Mesothelial cell of epicardium (in vitro differentiated cells): ENCODE results near the gene CRYAB. TPM values are rescaled to one million over a fixed set of nuclear protein-coding genes. Genes with fewer than 3 reads are reported as not detected.

ENCODE experiments used
- DNase-seq, 2 experiments: peaks; one replicate each; pipeline ENCODE4 v3.0.0; 2021; ENCODE audit warnings: low spot score in 2 of 2; ENCODE audit not compliant: unreplicated experiment in 2 of 2
- H3K27ac Mint-ChIP-seq: 2 replicates; pipeline ENCODE4 v1.8.0; 2021; ENCODE audit warnings: mixed read lengths
- H3K27me3 Mint-ChIP-seq: 2 replicates; pipeline ENCODE4 v1.8.0; 2021; ENCODE audit warnings: low read depth, mixed read lengths
- H3K36me3 Mint-ChIP-seq: 2 replicates; pipeline ENCODE4 v1.8.0; 2021; ENCODE audit warnings: mixed read lengths
- H3K4me1 Mint-ChIP-seq: 2 replicates; pipeline ENCODE4 v1.8.0; 2021; ENCODE audit warnings: mixed read lengths
- H3K4me3 Mint-ChIP-seq: 2 replicates; pipeline ENCODE4 v1.8.0; 2021; ENCODE audit warnings: mild to moderate bottlenecking, moderate library complexity, mixed read lengths
- H3K9me3 Mint-ChIP-seq: 2 replicates; pipeline ENCODE4 v1.8.0; 2021; ENCODE audit warnings: mixed read lengths
- total RNA-seq: library from RNA; stranded (reverse); gene quantifications from 3 replicates; pipeline ENCODE4 v1.2.1, GENCODE V29; 2021
- TF ChIP-seq, protein P1 (sequence below): fragments of 200-600 bp; sonication (generic); IDR thresholded peaks from one replicate; pipeline ENCODE4 v1.5.0; 2021; ENCODE audit warnings: antibody characterized with exemption; ENCODE audit not compliant: unreplicated experiment

The CRYAB gene
- total RNA-seq, 1 donor from 2014 or later = 0.74 TPM

DNA sequence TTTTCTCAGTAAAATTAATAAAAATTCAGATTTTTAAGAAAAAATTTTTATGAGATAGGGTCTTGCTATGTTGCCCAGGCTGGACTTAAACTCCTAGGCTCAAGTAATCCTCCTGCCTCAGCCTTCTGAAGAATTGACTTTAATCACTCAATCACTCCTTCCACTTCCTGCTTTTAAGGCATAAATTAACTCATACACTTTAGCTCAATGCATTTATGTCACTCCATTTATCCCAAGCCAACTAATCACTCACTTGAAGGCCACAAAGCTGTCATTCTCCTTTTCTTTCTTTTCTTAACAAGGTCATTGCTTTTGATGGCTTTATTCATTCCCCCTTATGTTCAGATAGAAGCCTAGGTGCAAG is 41.1 kb downstream of the CRYAB start:
- no peak for DNase-seq
- Mint-ChIP-seq H3K36me3 (peaks cover 26% of the 10 kb centered on the region), H3K4me1 (peaks cover 11% of the 10 kb centered on the region), H3K27ac (peak overlapping the region; percentile 77), H3K27me3 (no peaks in the 10 kb centered on the region), H3K4me3 (peak overlapping the region; percentile 86), H3K9me3 (no peaks in the 10 kb centered on the region)
- TF ChIP-seq, protein P1, sequence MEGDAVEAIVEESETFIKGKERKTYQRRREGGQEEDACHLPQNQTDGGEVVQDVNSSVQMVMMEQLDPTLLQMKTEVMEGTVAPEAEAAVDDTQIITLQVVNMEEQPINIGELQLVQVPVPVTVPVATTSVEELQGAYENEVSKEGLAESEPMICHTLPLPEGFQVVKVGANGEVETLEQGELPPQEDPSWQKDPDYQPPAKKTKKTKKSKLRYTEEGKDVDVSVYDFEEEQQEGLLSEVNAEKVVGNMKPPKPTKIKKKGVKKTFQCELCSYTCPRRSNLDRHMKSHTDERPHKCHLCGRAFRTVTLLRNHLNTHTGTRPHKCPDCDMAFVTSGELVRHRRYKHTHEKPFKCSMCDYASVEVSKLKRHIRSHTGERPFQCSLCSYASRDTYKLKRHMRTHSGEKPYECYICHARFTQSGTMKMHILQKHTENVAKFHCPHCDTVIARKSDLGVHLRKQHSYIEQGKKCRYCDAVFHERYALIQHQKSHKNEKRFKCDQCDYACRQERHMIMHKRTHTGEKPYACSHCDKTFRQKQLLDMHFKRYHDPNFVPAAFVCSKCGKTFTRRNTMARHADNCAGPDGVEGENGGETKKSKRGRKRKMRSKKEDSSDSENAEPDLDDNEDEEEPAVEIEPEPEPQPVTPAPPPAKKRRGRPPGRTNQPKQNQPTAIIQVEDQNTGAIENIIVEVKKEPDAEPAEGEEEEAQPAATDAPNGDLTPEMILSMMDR = no peak

DNA sequence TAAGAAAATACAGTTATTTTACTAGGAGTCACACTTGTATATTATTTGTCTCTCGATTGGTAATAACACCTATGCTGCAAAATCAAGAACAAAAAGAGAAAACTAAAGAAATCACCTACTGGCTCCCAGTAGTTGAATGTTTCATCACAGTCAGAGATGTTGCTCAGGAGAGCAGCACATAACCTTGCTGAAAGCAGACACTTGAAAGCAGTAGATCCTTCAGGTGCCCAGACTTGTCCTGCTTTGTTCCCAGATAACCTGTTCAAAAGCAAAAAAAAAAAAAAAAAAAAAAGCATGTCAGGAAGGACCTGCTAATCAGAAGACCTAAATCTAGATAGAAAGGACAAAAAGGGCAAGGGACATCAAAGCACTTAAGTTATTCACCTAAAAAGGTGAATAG is 41.5 kb downstream of the CRYAB start:
- no peak for DNase-seq
- no peaks in the 10 kb centered on the region for H3K27me3 Mint-ChIP-seq
- peak overlapping the region; percentile 31 for H3K27ac Mint-ChIP-seq
- TF ChIP-seq, protein P1 = no peak
- peak overlapping the region; percentile 30 for H3K4me3 Mint-ChIP-seq
- H3K36me3 Mint-ChIP-seq = peaks cover 30% of the 10 kb centered on the region
- H3K4me1 Mint-ChIP-seq = peaks cover 11% of the 10 kb centered on the region
- H3K9me3 Mint-ChIP-seq = no peaks in the 10 kb centered on the region

DNA sequence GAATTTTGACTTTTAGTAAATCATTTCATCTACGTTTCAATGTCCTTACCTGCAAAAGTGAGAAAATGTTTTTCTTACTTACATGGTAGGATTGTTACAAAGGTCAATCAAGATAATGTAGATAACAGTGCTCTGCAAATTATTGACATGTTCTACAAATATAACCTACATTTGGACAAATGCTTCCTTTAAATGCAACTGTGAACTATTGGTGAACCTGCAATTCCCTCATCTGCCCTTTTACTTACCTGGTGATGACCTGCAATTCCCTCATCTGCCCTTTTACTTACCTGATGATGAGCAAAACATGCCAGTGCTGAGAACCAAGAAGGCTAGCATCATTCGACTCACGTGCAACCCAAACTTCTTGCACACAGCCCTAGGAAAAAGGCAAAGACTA is 51.3 kb downstream of the CRYAB start:
- Mint-ChIP-seq H3K4me1 (no peaks in the 10 kb centered on the region), H3K4me3 (no peak overlapping the region), H3K27me3 (no peaks in the 10 kb centered on the region), H3K27ac (no peak overlapping the region), H3K36me3 (peaks cover 34% of the 10 kb centered on the region), H3K9me3 (no peaks in the 10 kb centered on the region)
- TF ChIP-seq, protein P1 = no peak
- DNase-seq = no peak

Other genes starting within 250 kb of the CRYAB start
- 29.2 to 34.8 TPM (median 33.8 TPM) in 3 replicates for gene PPP2R1B, start 145.4 kb downstream of the CRYAB start, total RNA-seq
- 48.5 to 51.9 TPM (median 50.6 TPM) in 3 replicates for gene ALG9, start 40.2 kb downstream of the CRYAB start, total RNA-seq
- 2.9 to 3.5 TPM (median 3.2 TPM) in 3 replicates for gene FDXACB1, start 32.6 kb downstream of the CRYAB start, total RNA-seq
- 31.2 to 35.9 TPM (median 34.0 TPM) in 3 replicates for gene CFAP68, start 32.2 kb downstream of the CRYAB start, total RNA-seq
- gene HSPB2, start 964 bp upstream of the CRYAB start, total RNA-seq = 0.22 to 0.51 TPM (median 0.27 TPM) in 3 replicates
- gene C11orf52, start 7.1 kb upstream of the CRYAB start, total RNA-seq = 6.9 to 7.9 TPM (median 7.9 TPM) in 3 replicates
- 20.0 to 21.2 TPM (median 20.3 TPM) in 3 replicates for gene DIXDC1, start 25.6 kb upstream of the CRYAB start, total RNA-seq
- gene DLAT, start 113.6 kb upstream of the CRYAB start, total RNA-seq = 23.8 to 26.5 TPM (median 25.0 TPM) in 3 replicates
- 1.2 to 1.9 TPM (median 1.3 TPM) in 3 replicates for gene PIH1D2, start 162.2 kb upstream of the CRYAB start, total RNA-seq
- gene NKAPD1, start 162.5 kb upstream of the CRYAB start, total RNA-seq = 23.3 to 28.0 TPM (median 26.3 TPM) in 3 replicates
- 48.8 to 51.9 TPM (median 51.5 TPM) in 3 replicates for gene TIMM8B, start 175.0 kb upstream of the CRYAB start, total RNA-seq
- gene SDHD, start 175.1 kb upstream of the CRYAB start, total RNA-seq = 44.4 to 48.6 TPM (median 47.3 TPM) in 3 replicates